ENCODE data around the gene SGK1.
"Not testable (repeated sequence)": the region's sequence is repeated elsewhere in the genome, so short reads cannot be mapped to it uniquely, and the experiment has no call there.

SGK1 gene

GRCh38 chr6:134276891-134277377 lies 41.0 kb downstream of the SGK1 start:
- not testable (repeated sequence) for H3K27ac ChIP-seq (ENCODE audit: low read depth, low read length); H3K4me3 ChIP-seq (ENCODE audit: low read depth in 1 of 2, low read length in 2 of 2); H3K9me3 ChIP-seq (ENCODE audit: low read length)

GRCh38 chr6:134272374-134272773 lies 45.5 kb downstream of the SGK1 start:
- no peak overlapping the region for H3K9ac ChIP-seq (ENCODE audit: low read length)
- H3K27ac ChIP-seq (ENCODE audit: low read depth, low read length): no peak overlapping the region
- H3K36me3 ChIP-seq (ENCODE audit: insufficient read depth, low read length): no peaks in the 10 kb centered on the region
- H3K27me3 ChIP-seq (ENCODE audit: control insufficient read depth in 1 of 2, insufficient read depth in 2 of 2, low read length in 2 of 2): no peaks in the 10 kb centered on the region
- no peaks in the 10 kb centered on the region for H3K4me1 ChIP-seq (ENCODE audit: insufficient read depth, low read length)
- no peaks in the 10 kb centered on the region for H3K9me3 ChIP-seq (ENCODE audit: low read length)
- no peak overlapping the region for H3K4me3 ChIP-seq (ENCODE audit: low read depth in 1 of 2, low read length in 2 of 2)

More at GRCh38 chr6:134276891-134277377, 41.0 kb downstream of the SGK1 start:
- not testable (repeated sequence) for H3K9ac ChIP-seq (ENCODE audit: low read length); H3K36me3 ChIP-seq (ENCODE audit: insufficient read depth, low read length); H3K27me3 ChIP-seq (ENCODE audit: control insufficient read depth in 1 of 2, insufficient read depth in 2 of 2, low read length in 2 of 2); H3K4me1 ChIP-seq (ENCODE audit: insufficient read depth, low read length)

- H3K36me3 ChIP-seq (ENCODE audit: insufficient read depth, low read length): no peaks in the 10 kb centered on the region
- no peaks in the 10 kb centered on the region for H3K9me3 ChIP-seq (ENCODE audit: low read length)
- no peaks in the 10 kb centered on the region for H3K27me3 ChIP-seq (ENCODE audit: control insufficient read depth in 1 of 2, insufficient read depth in 2 of 2, low read length in 2 of 2)
- H3K4me3 ChIP-seq (ENCODE audit: low read depth in 1 of 2, low read length in 2 of 2): no peak overlapping the region
- H3K4me1 ChIP-seq (ENCODE audit: insufficient read depth, low read length): no peaks in the 10 kb centered on the region
- no peak overlapping the region for H3K9ac ChIP-seq (ENCODE audit: low read length)
- H3K27ac ChIP-seq (ENCODE audit: low read depth, low read length): no peak overlapping the region
These were observed 50.0 kb downstream of the SGK1 start for GRCh38 chr6:134267917-134268361.

GRCh38 chr6:134266776-134267175 lies 51.1 kb downstream of the SGK1 start:
- H3K9ac ChIP-seq (ENCODE audit: low read length): no peak overlapping the region
- H3K4me1 ChIP-seq (ENCODE audit: insufficient read depth, low read length): no peaks in the 10 kb centered on the region
- no peaks in the 10 kb centered on the region for H3K27me3 ChIP-seq (ENCODE audit: control insufficient read depth in 1 of 2, insufficient read depth in 2 of 2, low read length in 2 of 2)
- no peak overlapping the region for H3K27ac ChIP-seq (ENCODE audit: low read depth, low read length)
- H3K4me3 ChIP-seq (ENCODE audit: low read depth in 1 of 2, low read length in 2 of 2): no peak overlapping the region
- no peaks in the 10 kb centered on the region for H3K36me3 ChIP-seq (ENCODE audit: insufficient read depth, low read length)
- H3K9me3 ChIP-seq (ENCODE audit: low read length): no peaks in the 10 kb centered on the region

- no peak overlapping the region for H3K9ac ChIP-seq (ENCODE audit: low read length)
- no peaks in the 10 kb centered on the region for H3K36me3 ChIP-seq (ENCODE audit: insufficient read depth, low read length)
- H3K27ac ChIP-seq (ENCODE audit: low read depth, low read length): no peak overlapping the region
- no peaks in the 10 kb centered on the region for H3K9me3 ChIP-seq (ENCODE audit: low read length)
- H3K4me3 ChIP-seq (ENCODE audit: low read depth in 1 of 2, low read length in 2 of 2): no peak overlapping the region
- no peaks in the 10 kb centered on the region for H3K27me3 ChIP-seq (ENCODE audit: control insufficient read depth in 1 of 2, insufficient read depth in 2 of 2, low read length in 2 of 2)
- no peaks in the 10 kb centered on the region for H3K4me1 ChIP-seq (ENCODE audit: insufficient read depth, low read length)
These were observed 56.1 kb downstream of the SGK1 start for GRCh38 chr6:134261766-134262165.

GRCh38 chr6:134258849-134259306 lies 59.0 kb downstream of the SGK1 start:
- Histone ChIP-seq H3K9me3 (ENCODE audit: low read length) (no peaks in the 10 kb centered on the region), H3K4me3 (ENCODE audit: low read depth in 1 of 2, low read length in 2 of 2) (no peak overlapping the region), H3K27ac (ENCODE audit: low read depth, low read length) (no peak overlapping the region), H3K9ac (ENCODE audit: low read length) (no peak overlapping the region), H3K36me3 (ENCODE audit: insufficient read depth, low read length) (no peaks in the 10 kb centered on the region), H3K27me3 (ENCODE audit: control insufficient read depth in 1 of 2, insufficient read depth in 2 of 2, low read length in 2 of 2) (no peaks in the 10 kb centered on the region), H3K4me1 (ENCODE audit: insufficient read depth, low read length) (no peaks in the 10 kb centered on the region)

- Histone ChIP-seq H3K27ac (ENCODE audit: low read depth, low read length) (no peak overlapping the region), H3K36me3 (ENCODE audit: insufficient read depth, low read length) (no peaks in the 10 kb centered on the region), H3K9ac (ENCODE audit: low read length) (no peak overlapping the region)
These were observed 60.4 kb downstream of the SGK1 start for GRCh38 chr6:134257516-134257915.

GRCh38 chr6:134256862-134257261 lies 61.0 kb downstream of the SGK1 start:
- Histone ChIP-seq H3K27me3 (ENCODE audit: control insufficient read depth in 1 of 2, insufficient read depth in 2 of 2, low read length in 2 of 2) (no peaks in the 10 kb centered on the region), H3K27ac (ENCODE audit: low read depth, low read length) (no peak overlapping the region), H3K9me3 (ENCODE audit: low read length) (no peaks in the 10 kb centered on the region), H3K36me3 (ENCODE audit: insufficient read depth, low read length) (no peaks in the 10 kb centered on the region), H3K4me1 (ENCODE audit: insufficient read depth, low read length) (no peaks in the 10 kb centered on the region), H3K9ac (ENCODE audit: low read length) (no peak overlapping the region), H3K4me3 (ENCODE audit: low read depth in 1 of 2, low read length in 2 of 2) (no peak overlapping the region)

More at GRCh38 chr6:134257516-134257915, 60.4 kb downstream of the SGK1 start:
- H3K9me3 ChIP-seq (ENCODE audit: low read length): no peaks in the 10 kb centered on the region
- H3K4me3 ChIP-seq (ENCODE audit: low read depth in 1 of 2, low read length in 2 of 2): no peak overlapping the region
- no peaks in the 10 kb centered on the region for H3K27me3 ChIP-seq (ENCODE audit: control insufficient read depth in 1 of 2, insufficient read depth in 2 of 2, low read length in 2 of 2)
- H3K4me1 ChIP-seq (ENCODE audit: insufficient read depth, low read length): no peaks in the 10 kb centered on the region

GRCh38 chr6:134255280-134255679 lies 62.6 kb downstream of the SGK1 start:
- not testable (repeated sequence) for H3K4me1 ChIP-seq (ENCODE audit: insufficient read depth, low read length); H3K4me3 ChIP-seq (ENCODE audit: low read depth in 1 of 2, low read length in 2 of 2); H3K36me3 ChIP-seq (ENCODE audit: insufficient read depth, low read length); H3K9ac ChIP-seq (ENCODE audit: low read length); H3K27me3 ChIP-seq (ENCODE audit: control insufficient read depth in 1 of 2, insufficient read depth in 2 of 2, low read length in 2 of 2); H3K27ac ChIP-seq (ENCODE audit: low read depth, low read length); H3K9me3 ChIP-seq (ENCODE audit: low read length)

- H3K9ac ChIP-seq (ENCODE audit: low read length): no peak overlapping the region
- H3K27ac ChIP-seq (ENCODE audit: low read depth, low read length): no peak overlapping the region
- H3K4me3 ChIP-seq (ENCODE audit: low read depth in 1 of 2, low read length in 2 of 2): no peak overlapping the region
These were observed 63.8 kb downstream of the SGK1 start for GRCh38 chr6:134254118-134254517.

GRCh38 chr6:134253681-134254080 lies 64.2 kb downstream of the SGK1 start:
- H3K9ac ChIP-seq (ENCODE audit: low read length): no peak overlapping the region
- H3K27ac ChIP-seq (ENCODE audit: low read depth, low read length): no peak overlapping the region
- no peaks in the 10 kb centered on the region for H3K27me3 ChIP-seq (ENCODE audit: control insufficient read depth in 1 of 2, insufficient read depth in 2 of 2, low read length in 2 of 2)

More at GRCh38 chr6:134254118-134254517, 63.8 kb downstream of the SGK1 start:
- Histone ChIP-seq H3K4me1 (ENCODE audit: insufficient read depth, low read length) (peaks cover 6% of the 10 kb centered on the region), H3K36me3 (ENCODE audit: insufficient read depth, low read length) (no peaks in the 10 kb centered on the region), H3K9me3 (ENCODE audit: low read length) (no peaks in the 10 kb centered on the region), H3K27me3 (ENCODE audit: control insufficient read depth in 1 of 2, insufficient read depth in 2 of 2, low read length in 2 of 2) (no peaks in the 10 kb centered on the region)

GRCh38 chr6:134251320-134251719 lies 66.6 kb downstream of the SGK1 start:
- Histone ChIP-seq H3K27ac (ENCODE audit: low read depth, low read length) (no peak overlapping the region), H3K4me1 (ENCODE audit: insufficient read depth, low read length) (peaks cover 6% of the 10 kb centered on the region), H3K27me3 (ENCODE audit: control insufficient read depth in 1 of 2, insufficient read depth in 2 of 2, low read length in 2 of 2) (no peaks in the 10 kb centered on the region), H3K36me3 (ENCODE audit: insufficient read depth, low read length) (no peaks in the 10 kb centered on the region), H3K9me3 (ENCODE audit: low read length) (no peaks in the 10 kb centered on the region), H3K4me3 (ENCODE audit: low read depth in 1 of 2, low read length in 2 of 2) (no peak overlapping the region), H3K9ac (ENCODE audit: low read length) (no peak overlapping the region)

More at GRCh38 chr6:134253681-134254080, 64.2 kb downstream of the SGK1 start:
- Histone ChIP-seq H3K36me3 (ENCODE audit: insufficient read depth, low read length) (no peaks in the 10 kb centered on the region), H3K4me3 (ENCODE audit: low read depth in 1 of 2, low read length in 2 of 2) (no peak overlapping the region), H3K4me1 (ENCODE audit: insufficient read depth, low read length) (peaks cover 6% of the 10 kb centered on the region), H3K9me3 (ENCODE audit: low read length) (no peaks in the 10 kb centered on the region)
